ENCODE results near the gene CSNK1A1.

- no peak for TF ChIP-seq CTCF (conservative IDR thresholded peaks at IDR 0.05)
- no peak for TF ChIP-seq EZH2 (IDR thresholded peaks at IDR 0.05; ENCODE audit: low read depth)
Measured at GRCh38 chr5:149481485-149481884, 69.8 kb downstream of the CSNK1A1 start.
